WTC11 (cell line): ENCODE results near the gene SULT2B1. TPM values are rescaled to one million over a fixed set of nuclear protein-coding genes. Genes with fewer than 3 reads are reported as not detected.

Source experiments
- ATAC-seq: fragments of 200-7000 bp; cut with Tn5 transposase; 2 replicates; pipeline ENCODE4 v1.10.0; 2021; ENCODE audit warnings: mild to moderate bottlenecking, moderate library complexity
- CTCF ChIA-PET: fragments of 300-600 bp; sonication (Branson Sonifier 250); formaldehyde crosslinking; loops from one replicate; lab custom pipeline; 2021; ENCODE audit warnings: antibody characterized with exemption; lab: Charles Lee
- POLR2A ChIA-PET: fragments of 350-600 bp; sonication (Branson Sonifier 250); formaldehyde crosslinking; loops from one replicate; lab custom pipeline; 2021; ENCODE audit warnings: antibody characterized with exemption; lab: Charles Lee
- DNase-seq: peaks from one replicate; pipeline ENCODE4 v3.0.0; 2021; ENCODE audit warnings: low spot score
- H3K27ac Mint-ChIP-seq: 2 replicates; pipeline ENCODE4 v1.8.0; 2021; ENCODE audit warnings: mixed read lengths
- H3K27me3 Mint-ChIP-seq: 2 replicates; pipeline ENCODE4 v1.8.0; 2021; ENCODE audit warnings: low read depth, mild to moderate bottlenecking, moderate library complexity, mixed read lengths
- H3K36me3 Mint-ChIP-seq: 2 replicates; pipeline ENCODE4 v1.8.0; 2021; ENCODE audit warnings: mixed read lengths
- H3K4me1 Mint-ChIP-seq: 2 replicates; pipeline ENCODE4 v1.8.0; 2022; ENCODE audit warnings: mixed read lengths
- H3K4me3 Mint-ChIP-seq: 2 replicates; pipeline ENCODE4 v1.8.0; 2021; ENCODE audit warnings: mild to moderate bottlenecking, moderate library complexity, mixed read lengths
- H3K9me3 Mint-ChIP-seq: 2 replicates; pipeline ENCODE4 v1.8.0; 2021; ENCODE audit warnings: mixed read lengths
- ATF2 ChIP-seq: sonication (generic); formaldehyde crosslinking; IDR thresholded peaks from 2 replicates; pipeline ENCODE4 v1.8.1; 2022; ENCODE audit warnings: low read depth, missing genetic modification reagents, borderline replicate concordance
- ATF6 ChIP-seq: sonication (generic); formaldehyde crosslinking; IDR thresholded peaks from 2 replicates; pipeline ENCODE4 v1.8.1; 2023; ENCODE audit warnings: mild to moderate bottlenecking, missing genetic modification reagents
- CREB1 ChIP-seq: sonication (generic); formaldehyde crosslinking; IDR thresholded peaks from 2 replicates; pipeline ENCODE4 v1.8.0; 2023; ENCODE audit warnings: mild to moderate bottlenecking, missing genetic modification reagents
- FOXP4 ChIP-seq: sonication (generic); formaldehyde crosslinking; IDR thresholded peaks from 2 replicates; pipeline ENCODE4 v1.8.0; 2022; ENCODE audit warnings: mild to moderate bottlenecking, missing genetic modification reagents
- MLX ChIP-seq: sonication (generic); formaldehyde crosslinking; IDR thresholded peaks from 2 replicates; pipeline ENCODE4 v1.8.1; 2023; ENCODE audit warnings: mild to moderate bottlenecking, missing genetic modification reagents, moderate library complexity
- MXD4 ChIP-seq: fragments of 250-450 bp; sonication (Bioruptor Pico); IDR thresholded peaks from 2 replicates; pipeline ENCODE4 v1.8.0; 2021; ENCODE audit warnings: mild to moderate bottlenecking, moderate library complexity, borderline replicate concordance
- NFYB ChIP-seq: sonication (generic); formaldehyde crosslinking; conservative IDR thresholded peaks from 2 replicates; pipeline ENCODE4 v1.8.0; 2022; ENCODE audit warnings: low read depth, missing genetic modification reagents
- PRDM15 ChIP-seq: sonication (generic); formaldehyde crosslinking; IDR thresholded peaks from 2 replicates; pipeline ENCODE4 v1.8.0; 2022; ENCODE audit warnings: missing genetic modification reagents
- PREB ChIP-seq: sonication (generic); formaldehyde crosslinking; IDR thresholded peaks from 2 replicates; pipeline ENCODE4 v1.8.1; 2022; ENCODE audit warnings: mild to moderate bottlenecking, missing genetic modification reagents, moderate library complexity, borderline replicate concordance
- PRRX2 ChIP-seq: fragments of 250-450 bp; sonication (Bioruptor Pico); IDR thresholded peaks from 2 replicates; pipeline ENCODE4 v1.8.0; 2021; ENCODE audit warnings: mild to moderate bottlenecking
- RORB ChIP-seq: fragments of 250-450 bp; sonication (Bioruptor Pico); IDR thresholded peaks from 2 replicates; pipeline ENCODE4 v1.9.0; 2021; ENCODE audit warnings: mild to moderate bottlenecking
- ZMAT4 ChIP-seq: fragments of 250-450 bp; sonication (Bioruptor Pico); IDR thresholded peaks from 2 replicates; pipeline ENCODE4 v1.9.0; 2021; ENCODE audit warnings: mild to moderate bottlenecking
- ZNF121 ChIP-seq: sonication (generic); formaldehyde crosslinking; IDR thresholded peaks from 2 replicates; pipeline ENCODE4 v1.8.0; 2023; ENCODE audit warnings: missing genetic modification reagents
- ZNF396 ChIP-seq: fragments of 250-450 bp; sonication (Bioruptor Pico); IDR thresholded peaks from 2 replicates; pipeline ENCODE4 v1.8.0; 2021; ENCODE audit warnings: mild to moderate bottlenecking, moderate library complexity, borderline replicate concordance
- total RNA-seq: library from RNA; stranded (reverse); gene quantifications from 3 replicates; pipeline ENCODE4 v1.2.3, GENCODE V29; 2021

Gene SULT2B1
- total RNA-seq, 1 experiment from 2014 or later: 0.96 TPM

- ChIA-PET POLR2A (no interaction called here), CTCF (interaction anchor here (0.6 to 1.3 kb wide), 2 partner anchors 10 to 93 kb away, joined by 4 read pairs; no protein-coding TSS in a partner anchor)
- Mint-ChIP-seq H3K4me3 (no peak overlapping the region), H3K27me3 (no peaks in the 10 kb centered on the region; the same call in 1 of the 2 replicates), H3K27ac (no peak overlapping the region), H3K36me3 (no peaks in the 10 kb centered on the region), H3K4me1 (no peaks in the 10 kb centered on the region), H3K9me3 (no peaks in the 10 kb centered on the region)
- ATAC-seq: no peak
- TF ChIP-seq NFYB (CRISPR knock-in tag): no peak
- TF ChIP-seq PRDM15 (CRISPR knock-in tag): peak; percentile 33; the same call in 1 of the 2 replicates
- no peak for DNase-seq
These were observed 47.2 kb downstream of the SULT2B1 start for GRCh38 chr19:48598996-48599700.

GRCh38 chr19:48600679-48601417 lies 48.9 kb downstream of the SULT2B1 start:
- no peaks in the 10 kb centered on the region for H3K36me3 Mint-ChIP-seq
- TF ChIP-seq ZNF121 (peak; percentile 87), ZNF396 (no peak), PREB (no peak), MXD4 (CRISPR knock-in tag) (no peak)

GRCh38 chr19:48603001-48603400 lies 51.0 kb downstream of the SULT2B1 start:
- no peaks in the 10 kb centered on the region for H3K27me3 Mint-ChIP-seq
- CTCF ChIA-PET: interaction anchor here (0.5 to 2.2 kb wide), 2 partner anchors 14 to 1223 kb away, joined by 3 to 10 read pairs; no protein-coding TSS in a partner anchor
- POLR2A ChIA-PET: no interaction called here
- no peak for DNase-seq
- no peaks in the 10 kb centered on the region for H3K36me3 Mint-ChIP-seq
- no peaks in the 10 kb centered on the region for H3K4me1 Mint-ChIP-seq
- H3K9me3 Mint-ChIP-seq: no peaks in the 10 kb centered on the region
- H3K27ac Mint-ChIP-seq: no peak overlapping the region
- TF ChIP-seq ATF2 (CRISPR knock-in tag): no peak
- TF ChIP-seq CREB1 (CRISPR knock-in tag): no peak
- TF ChIP-seq RORB (CRISPR knock-in tag): no peak
- no peak for TF ChIP-seq ZMAT4
- ATAC-seq: no peak
- no peak overlapping the region for H3K4me3 Mint-ChIP-seq

More at GRCh38 chr19:48600679-48601417, 48.9 kb downstream of the SULT2B1 start:
- CTCF ChIA-PET: interaction anchor here (1.2 to 2.2 kb wide), 4 partner anchors 8 to 17 kb away, joined by 4 to 10 read pairs (median 6); no protein-coding TSS in a partner anchor
- H3K9me3 Mint-ChIP-seq: no peaks in the 10 kb centered on the region
- H3K4me1 Mint-ChIP-seq: no peaks in the 10 kb centered on the region
- no peak overlapping the region for H3K27ac Mint-ChIP-seq
- ATAC-seq (no peak), DNase-seq (no peak)
- POLR2A ChIA-PET: no interaction called here
- no peak overlapping the region for H3K4me3 Mint-ChIP-seq
- H3K27me3 Mint-ChIP-seq: no peaks in the 10 kb centered on the region; the same call in 1 of the 2 replicates

- ChIA-PET CTCF (no interaction called here), POLR2A (no interaction called here)
- H3K4me1 Mint-ChIP-seq: no peaks in the 10 kb centered on the region
- ATAC-seq (no peak), DNase-seq (no peak)
- H3K36me3 Mint-ChIP-seq: no peaks in the 10 kb centered on the region
- H3K27ac Mint-ChIP-seq: no peak overlapping the region
- no peaks in the 10 kb centered on the region for H3K27me3 Mint-ChIP-seq
- H3K9me3 Mint-ChIP-seq: no peaks in the 10 kb centered on the region
- no peak overlapping the region for H3K4me3 Mint-ChIP-seq
- TF ChIP-seq ZMAT4 (no peak), ATF6 (CRISPR knock-in tag) (no peak), FOXP4 (CRISPR knock-in tag) (no peak), MLX (CRISPR knock-in tag) (no peak), PRRX2 (no peak)
These were observed 51.5 kb downstream of the SULT2B1 start for GRCh38 chr19:48603449-48603848.
